CD4-positive, alpha-beta T cell (primary cell): Measurements from ENCODE around the gene WASHC3. TPM values are rescaled to one million over a fixed set of nuclear protein-coding genes. Genes with fewer than 3 reads are reported as not detected.

ENCODE experiments used
- ATAC-seq: fragments of 200-7000 bp; cut with Tn5 transposase; one replicate; pipeline ENCODE4 v1.10.0; 2022; ENCODE audit warnings: mild to moderate bottlenecking; ENCODE audit not compliant: poor library complexity
- CTCF ChIA-PET: fragments of 350-600 bp; sonication (Branson Sonifier 250); formaldehyde crosslinking; loops from one replicate; lab custom pipeline; 2021; ENCODE audit warnings: antibody characterized with exemption, inconsistent platforms; lab: Charles Lee
- POLR2A ChIA-PET: fragments of 350-600 bp; sonication (Branson Sonifier 250); formaldehyde crosslinking; loops from one replicate; lab custom pipeline; 2021; ENCODE audit warnings: antibody characterized with exemption, inconsistent platforms; lab: Charles Lee
- DNase-seq, 14 experiments: peaks; one replicate each; pipeline ENCODE4 v3.0.0-alpha.2; 2013 to 2020; ENCODE audit warnings: mixed read lengths in 2 of 14
- H3K27ac ChIP-seq, 2 donors: one replicate each; pipeline versions ENCODE4 v1.5.1 to v1.7.0; 2013; ENCODE audit warnings: low read length in 2 of 2, low read depth in 1 of 2, mild to moderate bottlenecking in 1 of 2
- H3K27me3 ChIP-seq, 2 experiments: 1 replicate in 1 of 2; 2 replicates in 1 of 2; pipeline versions ENCODE4 v1.6.1 to v1.7.0; 2013; ENCODE audit warnings: low read length in 2 of 2, control low read depth in 1 of 2, mild to moderate bottlenecking in 1 of 2, moderate library complexity in 1 of 2; ENCODE audit not compliant: insufficient read depth in 2 of 2, control insufficient read depth in 1 of 2
- H3K36me3 ChIP-seq: one replicate; pipeline ENCODE4 v1.6.1; 2013; ENCODE audit warnings: low read length, control low read depth; ENCODE audit not compliant: insufficient read depth
- H3K4me1 ChIP-seq: one replicate; pipeline ENCODE4 v1.6.1; 2013; ENCODE audit warnings: low read length, control low read depth; ENCODE audit not compliant: insufficient read depth
- H3K4me3 ChIP-seq: one replicate; pipeline ENCODE4 v1.5.1; 2013; ENCODE audit warnings: mild to moderate bottlenecking, low read length, moderate library complexity
- H3K9me3 ChIP-seq, 2 experiments: 1 replicate in 1 of 2; 2 replicates in 1 of 2; pipeline versions ENCODE4 v1.6.1 to v1.7.0; 2013; ENCODE audit warnings: low read length in 2 of 2, mild to moderate bottlenecking in 2 of 2, control low read depth in 1 of 2, moderate library complexity in 1 of 2; ENCODE audit not compliant: control insufficient read depth in 1 of 2, insufficient read depth in 1 of 2
- H3K27ac Mint-ChIP-seq: one replicate; pipeline ENCODE4 v1.8.0; 2020; ENCODE audit warnings: mixed read lengths
- H3K27me3 Mint-ChIP-seq: one replicate; pipeline ENCODE4 v1.8.0; 2021; ENCODE audit warnings: mixed read lengths
- H3K36me3 Mint-ChIP-seq: one replicate; pipeline ENCODE4 v1.8.0; 2021; ENCODE audit warnings: low read depth, mixed read lengths
- H3K4me1 Mint-ChIP-seq: one replicate; pipeline ENCODE4 v1.8.0; 2021; ENCODE audit warnings: low read depth, mixed read lengths
- H3K4me3 Mint-ChIP-seq: one replicate; pipeline ENCODE4 v1.8.0; 2020; ENCODE audit warnings: mild to moderate bottlenecking, mixed read lengths
- H3K9me3 Mint-ChIP-seq: one replicate; pipeline ENCODE4 v1.8.0; 2020; ENCODE audit warnings: mixed read lengths
- intact Hi-C, 2 experiments: fragments of 100-400 bp; cut with DNase I in 1 of 2; cut with micrococcal nuclease in 1 of 2; formaldehyde crosslinking; loops; one replicate each; pipeline versions ENCODE4 v1.15.1 to v1.9.0; 2023 to 2025; cut with DNase I, micrococcal nuclease
- total RNA-seq, 174 experiments: library from RNA in 2 of 174; stranded (reverse) in 2 of 174; gene quantifications; one replicate each; pipeline ENCODE4 v1.2.3 and lab custom pipeline; 2021 to 2026
- TF ChIP-seq, protein P1 (sequence below): fragments of 200-600 bp; IDR thresholded peaks from one replicate; pipeline ENCODE4 v1.8.0; 2022; ENCODE audit warnings: antibody characterized with exemption, mild to moderate bottlenecking

Gene WASHC3
- total RNA-seq, 2 experiments from 2014 or later, result 16.9 to 20.3 TPM

DNA sequence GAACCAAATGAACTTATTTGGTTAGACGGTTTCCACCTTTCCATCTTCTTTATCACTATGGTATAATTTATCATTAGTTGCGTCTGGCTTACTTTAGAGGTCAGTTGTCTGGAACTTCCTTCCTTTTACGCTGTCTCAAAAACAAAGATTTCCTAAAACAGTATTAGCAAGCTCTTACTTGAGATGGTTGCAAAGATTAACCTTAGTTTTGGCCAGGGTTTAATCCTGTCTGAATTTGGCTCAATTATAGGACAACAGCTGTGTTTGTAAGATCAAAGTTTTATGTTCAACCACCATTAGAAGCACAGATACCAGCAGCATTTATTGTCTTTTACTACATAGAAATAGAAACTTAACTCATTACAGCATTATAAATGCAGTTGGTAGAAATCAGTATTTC is 7.9 kb upstream of the WASHC3 start:
- ChIA-PET CTCF (no interaction called here), POLR2A (no interaction called here)
- H3K27me3 ChIP-seq, result no peaks in the 10 kb centered on the region
- H3K27ac ChIP-seq, result no peak overlapping the region
- no peak overlapping the region for H3K4me3 Mint-ChIP-seq
- no peaks in the 10 kb centered on the region for H3K4me1 Mint-ChIP-seq
- intact Hi-C loops, result loop anchor here in 1 of 2 experiments (10.0 kb wide), 4 partner anchors 195 to 1875 kb away; partner anchors contain the start of genes DRAM1 and NT5DC3
- DNase-seq (no peak), ATAC-seq (no peak)
- no peaks in the 10 kb centered on the region for H3K36me3 ChIP-seq
- peaks cover 11% of the 10 kb centered on the region for H3K36me3 Mint-ChIP-seq
- no peaks in the 10 kb centered on the region for H3K9me3 Mint-ChIP-seq
- TF ChIP-seq, protein P1, sequence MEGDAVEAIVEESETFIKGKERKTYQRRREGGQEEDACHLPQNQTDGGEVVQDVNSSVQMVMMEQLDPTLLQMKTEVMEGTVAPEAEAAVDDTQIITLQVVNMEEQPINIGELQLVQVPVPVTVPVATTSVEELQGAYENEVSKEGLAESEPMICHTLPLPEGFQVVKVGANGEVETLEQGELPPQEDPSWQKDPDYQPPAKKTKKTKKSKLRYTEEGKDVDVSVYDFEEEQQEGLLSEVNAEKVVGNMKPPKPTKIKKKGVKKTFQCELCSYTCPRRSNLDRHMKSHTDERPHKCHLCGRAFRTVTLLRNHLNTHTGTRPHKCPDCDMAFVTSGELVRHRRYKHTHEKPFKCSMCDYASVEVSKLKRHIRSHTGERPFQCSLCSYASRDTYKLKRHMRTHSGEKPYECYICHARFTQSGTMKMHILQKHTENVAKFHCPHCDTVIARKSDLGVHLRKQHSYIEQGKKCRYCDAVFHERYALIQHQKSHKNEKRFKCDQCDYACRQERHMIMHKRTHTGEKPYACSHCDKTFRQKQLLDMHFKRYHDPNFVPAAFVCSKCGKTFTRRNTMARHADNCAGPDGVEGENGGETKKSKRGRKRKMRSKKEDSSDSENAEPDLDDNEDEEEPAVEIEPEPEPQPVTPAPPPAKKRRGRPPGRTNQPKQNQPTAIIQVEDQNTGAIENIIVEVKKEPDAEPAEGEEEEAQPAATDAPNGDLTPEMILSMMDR, result no peak
- no peaks in the 10 kb centered on the region for H3K27me3 Mint-ChIP-seq
- H3K4me3 ChIP-seq, result no peak overlapping the region
- no peak overlapping the region for H3K27ac Mint-ChIP-seq
- H3K9me3 ChIP-seq, result no peaks in the 10 kb centered on the region
- H3K4me1 ChIP-seq, result no peaks in the 10 kb centered on the region

DNA sequence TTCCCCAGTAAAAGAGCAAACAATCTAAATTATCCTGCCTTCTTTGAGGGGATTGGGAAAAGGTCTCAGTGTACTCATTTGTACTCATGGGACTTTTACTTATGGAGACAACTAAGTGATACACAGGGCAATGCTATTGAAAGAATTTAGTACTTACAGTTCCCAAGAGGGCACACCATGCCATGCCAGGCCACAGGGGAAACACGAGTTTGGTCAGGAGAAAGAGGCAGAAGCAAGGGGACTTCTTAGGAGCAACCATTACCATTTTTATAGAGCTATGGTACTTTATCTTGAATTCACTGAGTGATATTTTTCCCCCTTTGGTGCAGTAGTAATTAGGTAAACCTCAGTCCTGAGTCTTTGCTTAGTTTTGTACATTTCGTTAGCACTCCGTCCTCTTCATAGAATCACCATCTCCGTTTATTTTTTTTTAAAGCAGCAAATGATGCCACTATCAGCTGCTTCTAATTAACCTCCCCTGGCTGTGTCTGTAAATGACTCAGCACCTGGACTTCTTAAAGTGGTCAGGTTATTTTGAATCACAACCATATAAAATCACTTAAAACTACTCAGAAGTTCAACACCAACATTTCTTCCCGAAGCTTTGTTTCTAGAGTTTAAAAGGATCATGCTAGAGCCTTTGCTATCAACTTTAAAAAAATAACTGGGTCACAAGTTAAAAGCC is 5.9 kb upstream of the WASHC3 start:
- Histone ChIP-seq H3K4me3 (no peak overlapping the region), H3K4me1 (no peaks in the 10 kb centered on the region), H3K27me3 (no peaks in the 10 kb centered on the region), H3K9me3 (no peaks in the 10 kb centered on the region), H3K36me3 (no peaks in the 10 kb centered on the region), H3K27ac (no peak overlapping the region)
- intact Hi-C loops, result loop anchor here in 1 of 2 experiments (10.0 kb wide), 4 partner anchors 193 to 1873 kb away; partner anchors contain the start of genes DRAM1 and NT5DC3
- Mint-ChIP-seq H3K9me3 (no peaks in the 10 kb centered on the region), H3K36me3 (peaks cover under 1% of the 10 kb centered on the region), H3K4me3 (no peak overlapping the region), H3K27me3 (no peaks in the 10 kb centered on the region), H3K4me1 (no peaks in the 10 kb centered on the region), H3K27ac (no peak overlapping the region)
- DNase-seq, result no peak
- ChIA-PET CTCF (no interaction called here), POLR2A (no interaction called here)
- TF ChIP-seq, protein P1, result no peak
- no peak for ATAC-seq

DNA sequence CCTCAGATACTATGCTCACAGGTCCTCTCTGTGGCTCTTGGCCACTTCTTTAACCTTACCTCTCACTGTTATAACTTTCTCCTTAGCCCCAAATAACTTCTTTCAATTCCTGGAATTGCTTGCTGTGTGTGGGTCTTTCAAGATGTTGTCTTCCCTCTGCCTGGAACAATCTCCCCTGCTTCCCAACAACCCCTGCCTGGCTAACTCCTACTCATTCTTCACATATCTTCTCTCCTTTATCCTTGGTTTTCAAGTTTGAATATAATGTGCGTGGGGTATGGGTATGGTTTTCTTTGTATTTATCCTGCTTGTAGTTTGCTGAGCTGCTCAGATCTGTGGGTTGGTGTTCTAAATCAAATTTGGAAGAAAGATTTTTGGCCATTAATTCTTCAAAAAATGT is 2.7 kb upstream of the WASHC3 start:
- no peak overlapping the region for H3K4me3 Mint-ChIP-seq
- no peaks in the 10 kb centered on the region for H3K9me3 ChIP-seq
- intact Hi-C loops, result loop anchor here in 1 of 2 experiments (5.0 to 10.0 kb wide), 7 partner anchors 190 to 1870 kb away; partner anchors contain the start of genes ARL1, DEPDC4, DRAM1 and NT5DC3
- H3K4me1 Mint-ChIP-seq, result peaks cover 18% of the 10 kb centered on the region
- DNase-seq (no peak), ATAC-seq (no peak)
- no peaks in the 10 kb centered on the region for H3K27me3 Mint-ChIP-seq
- no peaks in the 10 kb centered on the region for H3K27me3 ChIP-seq
- peaks cover 19% of the 10 kb centered on the region for H3K4me1 ChIP-seq
- no peak overlapping the region for H3K27ac ChIP-seq
- H3K36me3 Mint-ChIP-seq, result peaks cover 23% of the 10 kb centered on the region
- peaks cover 3% of the 10 kb centered on the region for H3K36me3 ChIP-seq
- H3K9me3 Mint-ChIP-seq, result no peaks in the 10 kb centered on the region
- TF ChIP-seq, protein P1, result no peak
- no peak overlapping the region for H3K27ac Mint-ChIP-seq
- ChIA-PET CTCF (no interaction called here), POLR2A (no interaction called here)
- no peak overlapping the region for H3K4me3 ChIP-seq
